Neural crest cell (in vitro differentiated cells): ENCODE measurements around the gene FAT1. TPM values are rescaled to one million over a fixed set of nuclear protein-coding genes. Genes with fewer than 3 reads are reported as not detected.

ENCODE experiments used
- DNase-seq: peaks from one replicate; pipeline ENCODE4 v3.0.0; 2021; ENCODE audit warnings: low read depth, mixed read lengths, low spot score
- H3K27ac Mint-ChIP-seq: one replicate; pipeline ENCODE4 v1.8.0; 2021; ENCODE audit warnings: mild to moderate bottlenecking, mixed read lengths; ENCODE audit not compliant: unreplicated experiment
- H3K27me3 Mint-ChIP-seq: 2 replicates; pipeline ENCODE4 v1.8.0; 2021; ENCODE audit warnings: low read depth, mild to moderate bottlenecking, mixed read lengths
- H3K36me3 Mint-ChIP-seq: 2 replicates; pipeline ENCODE4 v1.8.0; 2021; ENCODE audit warnings: low read depth, mild to moderate bottlenecking, mixed read lengths
- H3K4me1 Mint-ChIP-seq: 2 replicates; pipeline ENCODE4 v1.8.0; 2021; ENCODE audit warnings: mixed read lengths
- H3K4me3 Mint-ChIP-seq: one replicate; pipeline ENCODE4 v1.8.0; 2021; ENCODE audit warnings: mild to moderate bottlenecking, mixed read lengths
- H3K9me3 Mint-ChIP-seq: 2 replicates; pipeline ENCODE4 v1.8.0; 2021; ENCODE audit warnings: mixed read lengths
- CTCF ChIP-seq: fragments of 200-600 bp; sonication (generic); conservative IDR thresholded peaks from 2 replicates; pipeline ENCODE4 v1.5.0; 2021; ENCODE audit warnings: antibody characterized with exemption, mild to moderate bottlenecking
- total RNA-seq: library from RNA; stranded (reverse); gene quantifications from 2 replicates; pipeline ENCODE4 v1.2.1, GENCODE V29; 2021

FAT1 gene
- total RNA-seq, 1 donor from 2014 or later: 130 TPM

- H3K27me3 Mint-ChIP-seq: no peaks in the 10 kb centered on the region
- H3K27ac Mint-ChIP-seq: peak overlapping the region; percentile 4
- TF ChIP-seq CTCF: no peak
- H3K4me1 Mint-ChIP-seq: peaks cover 24% of the 10 kb centered on the region
- H3K36me3 Mint-ChIP-seq: peaks cover 56% of the 10 kb centered on the region
- H3K4me3 Mint-ChIP-seq: no peak overlapping the region
- no peak for DNase-seq
- no peaks in the 10 kb centered on the region for H3K9me3 Mint-ChIP-seq
Observed at GRCh38 chr4:186623546-186623945, 100.1 kb downstream of the FAT1 start.

- peak overlapping the region; percentile 4 for H3K27ac Mint-ChIP-seq
- H3K27me3 Mint-ChIP-seq: no peaks in the 10 kb centered on the region
- H3K4me3 Mint-ChIP-seq: no peak overlapping the region
- H3K36me3 Mint-ChIP-seq: peaks cover 56% of the 10 kb centered on the region
- H3K9me3 Mint-ChIP-seq: peaks cover under 1% of the 10 kb centered on the region
- no peak for DNase-seq
- no peak for TF ChIP-seq CTCF
- H3K4me1 Mint-ChIP-seq: peaks cover 24% of the 10 kb centered on the region
Observed at GRCh38 chr4:186622788-186623464, 100.7 kb downstream of the FAT1 start.

GRCh38 chr4:186621959-186622553, 101.6 kb downstream of the FAT1 start:
- no peak overlapping the region for H3K4me3 Mint-ChIP-seq
- no peak for TF ChIP-seq CTCF
- H3K27ac Mint-ChIP-seq: no peak overlapping the region
- DNase-seq: no peak
- peaks cover 4% of the 10 kb centered on the region for H3K9me3 Mint-ChIP-seq
- peaks cover 24% of the 10 kb centered on the region for H3K4me1 Mint-ChIP-seq
- H3K36me3 Mint-ChIP-seq: peaks cover 53% of the 10 kb centered on the region
- no peaks in the 10 kb centered on the region for H3K27me3 Mint-ChIP-seq

GRCh38 chr4:186619088-186619487, 104.6 kb downstream of the FAT1 start:
- H3K36me3 Mint-ChIP-seq: peaks cover 61% of the 10 kb centered on the region
- DNase-seq: no peak
- no peak overlapping the region for H3K4me3 Mint-ChIP-seq
- H3K9me3 Mint-ChIP-seq: peaks cover 4% of the 10 kb centered on the region
- H3K27me3 Mint-ChIP-seq: no peaks in the 10 kb centered on the region
- peaks cover 15% of the 10 kb centered on the region for H3K4me1 Mint-ChIP-seq
- no peak for TF ChIP-seq CTCF
- no peak overlapping the region for H3K27ac Mint-ChIP-seq

- H3K27ac Mint-ChIP-seq: no peak overlapping the region
Observed at GRCh38 chr4:186617921-186618320, 105.7 kb downstream of the FAT1 start.

More at GRCh38 chr4:186617921-186618320, 105.7 kb downstream of the FAT1 start:
- no peak overlapping the region for H3K4me3 Mint-ChIP-seq
- H3K27me3 Mint-ChIP-seq: no peaks in the 10 kb centered on the region
- no peak for DNase-seq
- no peak for TF ChIP-seq CTCF
- H3K9me3 Mint-ChIP-seq: peaks cover 4% of the 10 kb centered on the region
- H3K4me1 Mint-ChIP-seq: peaks cover 4% of the 10 kb centered on the region
- H3K36me3 Mint-ChIP-seq: peaks cover 55% of the 10 kb centered on the region
